Activated CD4-positive, alpha-beta T cell treated with anti-CD3 and anti-CD28 coated beads, Interleukin-2, amount 50 U/mL, for 16 hours (primary cell): ENCODE results near the gene ZNF615.
"Not testable (repeated sequence)": the region's sequence is repeated elsewhere in the genome, so short reads cannot be mapped to it uniquely, and the experiment has no call there.

Source experiments
- DNase-seq: peaks from one replicate; pipeline ENCODE4 v3.0.0-alpha.2; 2020

ZNF615 gene

GRCh38 chr19:51980116-51980736, 27.8 kb downstream of the ZNF615 start:
- DNase-seq, result no peak

DNA sequence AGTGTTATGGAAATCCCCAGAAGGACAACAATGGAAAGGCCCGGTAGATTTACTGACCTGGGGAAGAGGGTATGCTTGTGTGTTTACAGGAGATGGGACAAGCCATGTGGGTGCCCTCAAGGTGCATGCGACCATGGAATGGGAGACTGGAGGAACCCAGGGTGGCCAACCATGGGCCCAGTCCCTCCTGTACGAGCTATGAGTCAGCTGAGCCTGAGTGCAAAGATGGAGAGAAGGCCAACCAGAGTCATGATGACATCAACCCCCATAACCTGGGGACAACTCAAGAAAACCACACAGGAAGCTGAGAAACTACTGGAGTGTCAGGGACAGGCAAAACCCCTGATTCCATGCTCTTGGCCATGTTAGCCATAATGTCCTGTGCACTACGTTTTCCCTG, 29.1 kb downstream of the ZNF615 start:
- DNase-seq, result no peak

DNA sequence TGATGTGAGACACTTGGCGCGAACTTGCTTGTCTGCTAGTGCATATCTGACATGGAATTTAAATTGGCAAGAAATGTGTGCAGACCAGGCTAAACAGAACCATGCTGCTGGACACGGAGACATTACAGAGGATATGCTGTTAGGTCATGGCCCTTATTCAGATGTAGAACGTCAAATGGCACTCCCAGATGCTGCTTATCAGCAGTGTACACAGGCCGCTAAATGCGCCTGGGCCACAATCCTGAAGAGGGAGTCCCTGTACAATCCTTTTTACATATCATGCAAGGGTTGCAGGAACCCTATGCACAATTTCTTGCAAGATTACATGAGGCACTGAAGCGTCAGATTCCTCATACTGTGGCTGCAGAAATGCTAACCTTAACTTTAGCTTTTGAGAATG, 30.7 kb downstream of the ZNF615 start:
- DNase-seq, result no peak

GRCh38 chr19:51976852-51977251, 31.2 kb downstream of the ZNF615 start:
- no peak for DNase-seq

DNA sequence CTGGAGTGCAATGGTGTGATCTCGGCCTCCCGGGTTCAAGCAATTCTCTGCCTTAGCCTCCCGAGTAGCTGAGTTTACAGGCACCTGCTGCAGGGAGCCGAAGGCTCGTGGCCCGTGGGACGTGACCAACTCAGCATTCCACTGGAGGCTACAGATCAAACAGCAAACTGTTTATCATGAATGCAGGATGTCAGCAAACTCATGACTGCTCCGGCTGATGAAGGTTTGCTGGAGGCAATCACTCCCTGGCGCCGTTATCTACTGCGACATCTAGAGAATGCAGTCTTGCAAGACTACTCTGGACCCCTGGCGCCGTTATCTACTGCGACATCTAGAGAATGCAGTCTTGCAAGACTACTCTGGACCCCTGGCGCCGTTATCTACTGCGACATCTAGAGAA, 32.2 kb downstream of the ZNF615 start:
- not testable (repeated sequence) for DNase-seq

DNA sequence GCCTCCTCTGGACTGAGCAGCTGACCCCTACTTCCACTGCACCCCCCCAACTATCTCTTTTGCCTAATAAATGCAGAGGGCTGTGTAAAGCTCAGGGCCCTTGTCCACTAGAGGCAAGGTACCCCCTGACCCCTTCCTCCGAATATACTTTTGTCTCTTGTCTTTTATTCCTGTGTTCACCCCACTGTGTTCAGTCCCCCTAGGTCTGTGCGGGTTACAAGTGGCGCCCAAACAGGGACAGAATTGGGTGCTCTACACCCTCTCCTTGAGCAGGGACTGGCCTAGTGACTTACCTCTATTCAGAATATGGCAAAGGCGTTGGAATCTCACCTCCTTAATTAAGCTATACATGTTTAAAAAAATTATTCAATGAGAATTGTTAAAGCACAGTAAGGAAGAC, 36.4 kb downstream of the ZNF615 start:
- DNase-seq, result no peak

- no peak for DNase-seq
Measured at GRCh38 chr19:51970718-51971117, 37.3 kb downstream of the ZNF615 start.

DNA sequence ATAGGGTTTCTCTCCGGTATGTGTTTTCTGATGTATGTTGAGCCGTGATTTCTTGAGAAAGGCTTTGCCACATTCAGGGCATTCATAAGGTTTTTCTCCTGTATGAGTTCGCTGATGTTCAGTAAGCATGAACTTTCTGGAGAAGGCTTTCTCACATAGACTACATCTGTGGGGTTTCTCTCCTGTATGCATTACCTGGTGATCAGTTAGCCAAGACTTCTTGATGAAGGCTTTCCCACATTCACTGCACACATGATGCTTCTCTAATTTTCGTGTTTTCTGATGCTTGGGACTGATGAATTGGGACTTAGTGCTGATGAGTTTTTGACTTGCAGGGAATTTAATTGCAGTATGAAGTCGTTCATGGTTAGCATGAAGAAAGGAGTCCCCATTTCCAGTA, 42.4 kb downstream of the ZNF615 start:
- DNase-seq, result no peak

DNA sequence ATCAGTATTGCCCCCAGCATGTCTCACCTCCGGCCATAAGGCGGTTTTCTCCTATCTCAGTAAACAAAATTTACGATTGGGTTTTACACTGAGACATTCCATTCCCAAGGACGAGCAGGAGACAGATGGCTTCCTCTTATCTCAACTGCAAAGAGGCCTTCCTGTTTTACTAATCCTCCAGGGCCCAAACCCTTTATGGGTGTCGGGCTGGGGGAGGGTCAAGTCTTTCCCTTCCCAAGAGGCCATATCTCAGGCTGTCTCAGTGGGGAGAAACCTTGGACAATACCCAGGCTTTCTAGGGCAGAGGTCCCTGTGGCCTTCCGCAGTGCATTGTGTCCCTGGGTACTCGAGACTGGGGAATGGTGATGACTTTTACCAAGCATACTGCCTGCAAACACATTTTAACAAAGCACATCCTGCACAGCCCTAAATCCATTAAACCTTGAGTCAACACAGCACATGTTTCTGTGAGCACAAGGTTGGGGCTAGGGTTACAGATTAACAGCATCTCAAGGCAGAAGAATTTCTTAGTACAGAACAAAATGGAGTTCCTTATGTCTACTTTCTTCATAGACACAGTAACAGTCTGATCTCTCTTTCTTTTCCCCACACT, 47.3 kb downstream of the ZNF615 start:
- not testable (repeated sequence) for DNase-seq

- DNase-seq, result no peak
Measured at GRCh38 chr19:51959791-51960190, 48.2 kb downstream of the ZNF615 start.

- not testable (repeated sequence) for DNase-seq
Measured at GRCh38 chr19:51957846-51958245, 50.2 kb downstream of the ZNF615 start.

GRCh38 chr19:51948975-51949374, 59.0 kb downstream of the ZNF615 start:
- no peak for DNase-seq

GRCh38 chr19:51946602-51947001, 61.4 kb downstream of the ZNF615 start:
- no peak for DNase-seq

GRCh38 chr19:51944798-51945552, 63.0 kb downstream of the ZNF615 start:
- DNase-seq, result no peak
